Muscle layer of colon (tissue), 2 donors: ENCODE data around the gene TUFT1.
A peak's percentile ranks its signal among the peaks of the same experiment; 100 is the strongest.
"Not testable (repeated sequence)": the region's sequence is repeated elsewhere in the genome, so short reads cannot be mapped to it uniquely, and the experiment has no call there.

ENCODE experiments used
- H3K27ac ChIP-seq: one replicate; pipeline ENCODE4 v1.7.0; 2013; ENCODE audit warnings: low read depth, mild to moderate bottlenecking, low read length, moderate library complexity
- H3K27me3 ChIP-seq, 2 donors: one replicate each; pipeline ENCODE4 v1.7.0; 2013; ENCODE audit warnings: low read length in 2 of 2, mild to moderate bottlenecking in 2 of 2; ENCODE audit not compliant: insufficient read depth in 2 of 2, control insufficient read depth in 1 of 2
- H3K36me3 ChIP-seq: one replicate; pipeline ENCODE4 v1.7.0; 2013; ENCODE audit warnings: mild to moderate bottlenecking, low read length; ENCODE audit not compliant: insufficient read depth
- H3K4me1 ChIP-seq: one replicate; pipeline ENCODE4 v1.7.0; 2013; ENCODE audit warnings: mild to moderate bottlenecking, low read length; ENCODE audit not compliant: insufficient read depth
- H3K4me3 ChIP-seq, 2 donors: one replicate each; pipeline ENCODE4 v1.7.0; 2013; ENCODE audit warnings: low read length in 2 of 2, low read depth in 1 of 2, mild to moderate bottlenecking in 1 of 2, moderate library complexity in 1 of 2
- H3K9ac ChIP-seq: one replicate; pipeline ENCODE4 v1.7.0; 2013; ENCODE audit warnings: low read length
- H3K9me3 ChIP-seq: one replicate; pipeline ENCODE4 v1.7.0; 2013; ENCODE audit warnings: mild to moderate bottlenecking, low read length
- donor health status: abdominal sarcoma.
- donor health status: Adenocarcinoma of cecum.

The TUFT1 gene

GRCh38 chr1:151612501-151613281 lies 72.6 kb downstream of the TUFT1 start:
- peaks cover 27% of the 10 kb centered on the region for H3K4me1 ChIP-seq
- no peaks in the 10 kb centered on the region for H3K36me3 ChIP-seq
- H3K4me3 ChIP-seq = peak overlapping the region; percentile 84 to 96
- H3K9me3 ChIP-seq = no peaks in the 10 kb centered on the region
- peak overlapping the region; percentile 75 for H3K9ac ChIP-seq
- H3K27me3 ChIP-seq = no peaks in the 10 kb centered on the region
- H3K27ac ChIP-seq = peak overlapping the region; percentile 88

GRCh38 chr1:151613282-151613780 lies 73.2 kb downstream of the TUFT1 start:
- H3K27ac ChIP-seq = peak overlapping the region; percentile 88
- peak overlapping the region; percentile 84 to 96 for H3K4me3 ChIP-seq
- H3K36me3 ChIP-seq = no peaks in the 10 kb centered on the region
- no peaks in the 10 kb centered on the region for H3K9me3 ChIP-seq
- H3K4me1 ChIP-seq = peaks cover 27% of the 10 kb centered on the region
- no peaks in the 10 kb centered on the region for H3K27me3 ChIP-seq
- peak overlapping the region; percentile 75 for H3K9ac ChIP-seq

GRCh38 chr1:151615711-151616504 lies 75.8 kb downstream of the TUFT1 start:
- peaks cover 46% of the 10 kb centered on the region for H3K4me1 ChIP-seq
- no peaks in the 10 kb centered on the region for H3K27me3 ChIP-seq
- no peaks in the 10 kb centered on the region for H3K36me3 ChIP-seq
- no peaks in the 10 kb centered on the region for H3K9me3 ChIP-seq
- H3K4me3 ChIP-seq = no peak overlapping the region
- H3K27ac ChIP-seq = peak overlapping the region; percentile 42
- H3K9ac ChIP-seq = no peak overlapping the region

GRCh38 chr1:151616505-151616849 lies 76.4 kb downstream of the TUFT1 start:
- H3K9ac ChIP-seq = no peak overlapping the region
- no peaks in the 10 kb centered on the region for H3K27me3 ChIP-seq
- no peaks in the 10 kb centered on the region for H3K9me3 ChIP-seq
- H3K27ac ChIP-seq = peak overlapping the region; percentile 24
- no peaks in the 10 kb centered on the region for H3K36me3 ChIP-seq
- peaks cover 47% of the 10 kb centered on the region for H3K4me1 ChIP-seq
- H3K4me3 ChIP-seq = peak overlapping the region in 1 of 2 donors; percentile 8

DNA sequence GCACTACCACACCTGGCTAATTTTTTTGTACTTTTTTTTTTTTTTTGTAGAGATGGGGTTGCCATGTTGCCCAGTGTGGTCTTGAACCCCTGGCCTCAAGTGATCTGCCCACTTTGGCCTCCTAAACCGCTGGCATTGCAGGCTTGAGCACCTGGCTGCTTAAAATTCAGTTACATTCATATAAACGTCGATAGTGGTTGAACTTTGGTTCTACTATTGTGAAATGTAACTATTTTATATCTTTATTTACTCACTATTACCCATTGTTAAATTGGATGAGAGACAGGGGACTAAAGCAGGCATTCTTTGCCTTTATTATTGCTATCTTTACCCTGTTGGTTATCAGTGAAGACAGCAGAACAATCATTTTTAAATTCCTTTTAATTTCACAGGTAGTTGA lies 77.9 kb downstream of the TUFT1 start:
- Histone ChIP-seq H3K9ac (no peak overlapping the region), H3K36me3 (no peaks in the 10 kb centered on the region), H3K27me3 (no peaks in the 10 kb centered on the region), H3K27ac (no peak overlapping the region), H3K4me3 (no peak overlapping the region), H3K4me1 (peaks cover 51% of the 10 kb centered on the region), H3K9me3 (no peaks in the 10 kb centered on the region)

DNA sequence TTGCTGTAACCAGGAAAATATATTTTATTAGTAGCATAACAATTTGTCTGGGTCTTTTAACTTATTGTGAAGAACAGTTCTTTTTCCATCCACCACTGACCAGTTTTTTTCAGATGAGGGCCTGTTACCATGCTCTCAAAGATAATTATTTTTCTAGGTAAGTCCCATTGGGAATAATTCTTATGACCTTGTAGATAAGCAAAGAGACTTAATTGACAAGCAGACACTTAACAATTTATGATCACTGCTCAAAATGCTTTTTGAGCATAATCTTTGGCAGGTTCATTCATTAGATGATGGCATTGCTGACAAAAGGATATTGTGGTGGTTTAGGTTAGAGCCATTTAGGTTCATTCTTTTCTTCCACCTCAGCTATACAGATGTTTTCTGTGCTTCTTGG lies 78.4 kb downstream of the TUFT1 start:
- no peak overlapping the region for H3K4me3 ChIP-seq
- no peak overlapping the region for H3K27ac ChIP-seq
- no peaks in the 10 kb centered on the region for H3K27me3 ChIP-seq
- peaks cover 49% of the 10 kb centered on the region for H3K4me1 ChIP-seq
- no peaks in the 10 kb centered on the region for H3K36me3 ChIP-seq
- H3K9me3 ChIP-seq = no peaks in the 10 kb centered on the region
- H3K9ac ChIP-seq = no peak overlapping the region

- not testable (repeated sequence) for H3K27ac ChIP-seq, H3K27me3 ChIP-seq, H3K9ac ChIP-seq, H3K4me3 ChIP-seq, H3K9me3 ChIP-seq, H3K36me3 ChIP-seq
- H3K4me1 ChIP-seq = peaks cover 47% of the 10 kb centered on the region
Observed at GRCh38 chr1:151618996-151619395, 78.9 kb downstream of the TUFT1 start.

DNA sequence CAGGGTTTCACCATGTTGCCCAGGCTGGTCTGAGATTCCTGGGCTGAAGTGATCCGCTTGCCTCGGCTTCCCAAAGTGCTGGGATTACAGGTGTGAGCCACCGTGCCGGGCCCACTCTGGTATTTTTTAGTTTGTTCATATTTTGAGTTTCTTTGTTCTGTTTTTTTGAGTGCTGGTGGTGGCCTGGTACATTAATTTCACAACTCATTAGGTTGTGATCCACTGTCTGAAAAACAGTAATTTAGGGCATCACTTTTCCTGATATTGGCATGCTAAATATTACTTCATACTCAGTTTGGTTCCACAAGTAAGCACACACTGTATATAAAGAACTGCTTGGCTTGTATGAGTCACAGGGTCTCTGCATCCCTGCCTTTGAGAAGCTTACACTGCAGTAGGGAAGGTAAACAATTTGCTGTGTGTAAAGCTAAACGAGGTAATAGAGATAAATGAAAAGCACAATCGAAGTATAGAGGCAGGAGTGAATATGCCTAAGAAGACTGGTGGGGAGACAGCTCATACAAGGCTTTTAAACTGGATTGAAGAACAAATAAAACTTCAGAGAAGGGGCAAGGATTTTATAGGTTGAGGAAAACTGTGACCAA lies 79.5 kb downstream of the TUFT1 start:
- Histone ChIP-seq H3K36me3 (no peaks in the 10 kb centered on the region), H3K9ac (peak overlapping the region; percentile 22), H3K4me1 (peaks cover 47% of the 10 kb centered on the region), H3K27ac (peak overlapping the region; percentile 10), H3K27me3 (no peaks in the 10 kb centered on the region), H3K9me3 (no peaks in the 10 kb centered on the region), H3K4me3 (no peak overlapping the region)

DNA sequence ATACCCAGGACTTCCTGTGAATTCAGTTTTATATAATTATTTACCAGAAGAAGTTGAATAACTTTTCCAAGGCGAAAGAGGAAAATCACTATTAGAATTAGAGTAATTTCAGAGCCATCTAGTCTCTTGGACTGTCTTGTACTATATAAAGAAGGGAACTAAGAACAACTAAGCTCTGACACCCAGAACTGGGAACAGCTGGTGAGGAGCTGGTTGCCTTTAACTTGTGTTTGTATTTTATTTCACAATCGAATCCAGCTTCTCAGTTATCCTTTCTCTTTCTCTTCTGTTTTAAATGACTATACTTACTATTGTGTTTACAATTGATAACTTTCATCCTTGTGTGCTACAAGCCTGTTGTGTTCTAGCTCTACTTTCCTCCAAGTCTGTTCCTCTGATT lies 80.2 kb downstream of the TUFT1 start:
- no peak overlapping the region for H3K9ac ChIP-seq

DNA sequence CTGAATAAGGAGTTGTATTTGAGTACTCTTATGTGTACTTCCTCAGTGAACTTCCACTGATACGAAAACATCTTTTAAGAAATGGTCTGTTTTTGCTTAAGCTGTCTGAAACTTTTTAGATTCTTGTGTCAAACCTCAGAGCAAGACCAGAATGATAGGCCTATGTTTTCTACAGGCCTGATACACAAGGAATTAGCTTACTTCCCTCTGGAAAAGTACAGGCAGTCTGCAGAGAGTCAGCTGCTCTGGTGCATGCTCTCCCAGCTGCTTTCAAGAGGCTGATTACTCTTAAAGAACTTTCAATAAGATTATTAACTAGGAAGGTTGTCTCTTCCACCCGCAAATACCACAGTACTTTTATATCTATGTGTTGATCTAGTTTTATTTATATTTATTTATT lies 81.2 kb downstream of the TUFT1 start:
- Histone ChIP-seq H3K36me3 (no peaks in the 10 kb centered on the region), H3K9me3 (no peaks in the 10 kb centered on the region), H3K27me3 (no peaks in the 10 kb centered on the region), H3K4me1 (peaks cover 30% of the 10 kb centered on the region), H3K9ac (peak overlapping the region; percentile 19), H3K27ac (peak overlapping the region; percentile 63), H3K4me3 (no peak overlapping the region)

More for the DNA sequence above, 80.2 kb downstream of the TUFT1 start:
- Histone ChIP-seq H3K9me3 (no peaks in the 10 kb centered on the region), H3K4me1 (peaks cover 40% of the 10 kb centered on the region), H3K27me3 (no peaks in the 10 kb centered on the region), H3K4me3 (no peak overlapping the region), H3K36me3 (no peaks in the 10 kb centered on the region), H3K27ac (peak overlapping the region; percentile 10)

- Histone ChIP-seq H3K4me1 (peaks cover 21% of the 10 kb centered on the region), H3K36me3 (peaks cover 6% of the 10 kb centered on the region), H3K27ac (no peak overlapping the region), H3K9me3 (no peaks in the 10 kb centered on the region), H3K27me3 (no peaks in the 10 kb centered on the region), H3K9ac (no peak overlapping the region), H3K4me3 (no peak overlapping the region)
Observed at GRCh38 chr1:151624783-151625182, 84.7 kb downstream of the TUFT1 start.
